Nephron progenitor cell (in vitro differentiated cells): ENCODE results near the gene CTTNBP2.
A peak's percentile ranks its signal among the peaks of the same experiment; 100 is the strongest.

ENCODE experiments used
- DNase-seq: peaks from one replicate; pipeline ENCODE4 v3.0.0; 2021
- H3K27ac Mint-ChIP-seq: 2 replicates; pipeline ENCODE4 v1.8.0; 2021; ENCODE audit warnings: mild to moderate bottlenecking, moderate library complexity, mixed read lengths
- H3K27me3 Mint-ChIP-seq: 2 replicates; pipeline ENCODE4 v1.8.0; 2021; ENCODE audit warnings: mild to moderate bottlenecking, low read depth, mixed read lengths; ENCODE audit not compliant: poor library complexity
- H3K36me3 Mint-ChIP-seq: 2 replicates; pipeline ENCODE4 v1.8.0; 2021; ENCODE audit warnings: low read depth, mixed read lengths
- H3K4me1 Mint-ChIP-seq: 2 replicates; pipeline ENCODE4 v1.8.0; 2021; ENCODE audit warnings: mixed read lengths
- H3K4me3 Mint-ChIP-seq: 2 replicates; pipeline ENCODE4 v1.8.0; 2021; ENCODE audit warnings: mild to moderate bottlenecking, moderate library complexity, mixed read lengths
- H3K9me3 Mint-ChIP-seq: 2 replicates; pipeline ENCODE4 v1.8.0; 2021; ENCODE audit warnings: mild to moderate bottlenecking, moderate library complexity, mixed read lengths
- TF ChIP-seq, protein P1 (sequence below): fragments of 200-600 bp; sonication (generic); IDR thresholded peaks from 2 replicates; pipeline ENCODE4 v1.5.0; 2021; ENCODE audit warnings: antibody characterized with exemption

CTTNBP2 gene

GRCh38 chr7:117902314-117902889 lies 29.2 kb upstream of the CTTNBP2 start:
- no peaks in the 10 kb centered on the region for H3K36me3 Mint-ChIP-seq
- no peak overlapping the region for H3K27ac Mint-ChIP-seq
- no peak for DNase-seq
- TF ChIP-seq, protein P1, sequence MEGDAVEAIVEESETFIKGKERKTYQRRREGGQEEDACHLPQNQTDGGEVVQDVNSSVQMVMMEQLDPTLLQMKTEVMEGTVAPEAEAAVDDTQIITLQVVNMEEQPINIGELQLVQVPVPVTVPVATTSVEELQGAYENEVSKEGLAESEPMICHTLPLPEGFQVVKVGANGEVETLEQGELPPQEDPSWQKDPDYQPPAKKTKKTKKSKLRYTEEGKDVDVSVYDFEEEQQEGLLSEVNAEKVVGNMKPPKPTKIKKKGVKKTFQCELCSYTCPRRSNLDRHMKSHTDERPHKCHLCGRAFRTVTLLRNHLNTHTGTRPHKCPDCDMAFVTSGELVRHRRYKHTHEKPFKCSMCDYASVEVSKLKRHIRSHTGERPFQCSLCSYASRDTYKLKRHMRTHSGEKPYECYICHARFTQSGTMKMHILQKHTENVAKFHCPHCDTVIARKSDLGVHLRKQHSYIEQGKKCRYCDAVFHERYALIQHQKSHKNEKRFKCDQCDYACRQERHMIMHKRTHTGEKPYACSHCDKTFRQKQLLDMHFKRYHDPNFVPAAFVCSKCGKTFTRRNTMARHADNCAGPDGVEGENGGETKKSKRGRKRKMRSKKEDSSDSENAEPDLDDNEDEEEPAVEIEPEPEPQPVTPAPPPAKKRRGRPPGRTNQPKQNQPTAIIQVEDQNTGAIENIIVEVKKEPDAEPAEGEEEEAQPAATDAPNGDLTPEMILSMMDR, result no peak
- no peaks in the 10 kb centered on the region for H3K9me3 Mint-ChIP-seq
- H3K27me3 Mint-ChIP-seq, result peaks cover 5% of the 10 kb centered on the region
- H3K4me1 Mint-ChIP-seq, result peaks cover 5% of the 10 kb centered on the region
- no peak overlapping the region for H3K4me3 Mint-ChIP-seq

GRCh38 chr7:117901089-117901797 lies 28.0 kb upstream of the CTTNBP2 start:
- no peak overlapping the region for H3K27ac Mint-ChIP-seq
- TF ChIP-seq, protein P1, result no peak
- H3K4me1 Mint-ChIP-seq, result peaks cover 5% of the 10 kb centered on the region
- H3K36me3 Mint-ChIP-seq, result no peaks in the 10 kb centered on the region
- H3K4me3 Mint-ChIP-seq, result no peak overlapping the region
- DNase-seq, result no peak
- H3K27me3 Mint-ChIP-seq, result peaks cover 5% of the 10 kb centered on the region
- no peaks in the 10 kb centered on the region for H3K9me3 Mint-ChIP-seq

- Mint-ChIP-seq H3K9me3 (no peaks in the 10 kb centered on the region), H3K27me3 (peaks cover 5% of the 10 kb centered on the region), H3K36me3 (no peaks in the 10 kb centered on the region), H3K27ac (no peak overlapping the region), H3K4me3 (no peak overlapping the region), H3K4me1 (peaks cover 20% of the 10 kb centered on the region)
- TF ChIP-seq, protein P1, result no peak
- no peak for DNase-seq
Measured at GRCh38 chr7:117896339-117896738, 23.1 kb upstream of the CTTNBP2 start.

DNA sequence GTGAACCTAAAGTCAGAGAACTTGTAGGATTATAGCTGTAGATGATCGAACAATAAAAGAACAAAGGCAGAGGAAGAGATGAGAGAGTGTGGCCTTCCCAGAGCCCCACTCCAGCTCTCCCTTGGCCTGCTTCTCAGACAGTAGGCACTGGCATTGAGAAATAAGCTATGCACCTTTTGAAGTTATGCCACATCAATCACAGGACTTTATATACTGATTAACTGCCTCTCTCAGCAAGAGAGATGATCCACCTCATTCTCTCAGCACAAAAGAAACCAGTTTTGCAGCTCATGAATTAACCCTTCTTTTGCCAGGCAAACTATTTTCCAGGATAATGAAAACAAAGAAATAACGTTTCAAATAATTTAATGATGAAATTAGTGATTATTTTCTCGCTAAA lies 22.0 kb upstream of the CTTNBP2 start:
- TF ChIP-seq, protein P1, result no peak
- peaks cover 18% of the 10 kb centered on the region for H3K4me1 Mint-ChIP-seq
- DNase-seq, result no peak
- peaks cover 5% of the 10 kb centered on the region for H3K27me3 Mint-ChIP-seq
- no peaks in the 10 kb centered on the region for H3K36me3 Mint-ChIP-seq
- no peak overlapping the region for H3K4me3 Mint-ChIP-seq
- H3K27ac Mint-ChIP-seq, result no peak overlapping the region
- no peaks in the 10 kb centered on the region for H3K9me3 Mint-ChIP-seq

- H3K27me3 Mint-ChIP-seq, result peaks cover 5% of the 10 kb centered on the region
- H3K36me3 Mint-ChIP-seq, result no peaks in the 10 kb centered on the region
- H3K27ac Mint-ChIP-seq, result no peak overlapping the region
- peaks cover 25% of the 10 kb centered on the region for H3K4me1 Mint-ChIP-seq
- H3K9me3 Mint-ChIP-seq, result no peaks in the 10 kb centered on the region
- no peak overlapping the region for H3K4me3 Mint-ChIP-seq
- DNase-seq, result no peak
- TF ChIP-seq, protein P1, result no peak
Measured at GRCh38 chr7:117894037-117894436, 20.8 kb upstream of the CTTNBP2 start.

GRCh38 chr7:117892821-117893220 lies 19.6 kb upstream of the CTTNBP2 start:
- H3K9me3 Mint-ChIP-seq, result no peaks in the 10 kb centered on the region
- H3K4me1 Mint-ChIP-seq, result peaks cover 25% of the 10 kb centered on the region
- DNase-seq, result no peak
- TF ChIP-seq, protein P1, result no peak
- peak overlapping the region; percentile 20 for H3K27ac Mint-ChIP-seq
- H3K27me3 Mint-ChIP-seq, result no peaks in the 10 kb centered on the region
- H3K36me3 Mint-ChIP-seq, result no peaks in the 10 kb centered on the region
- H3K4me3 Mint-ChIP-seq, result no peak overlapping the region
